Jurkat, Clone E6-1 (cell line): Measurements from ENCODE around the gene SPAG17.

Source experiments
- DNase-seq: peaks from one replicate; pipeline ENCODE4 v3.0.0-alpha.2; 2011; ENCODE audit warnings: low read depth, low spot score
- H3K4me3 ChIP-seq: 2 replicates; pipeline ENCODE4 v1.5.1; 2011; ENCODE audit warnings: mild to moderate bottlenecking, low read length, control low read depth, moderate library complexity

The SPAG17 gene

GRCh38 chr1:118128761-118129160, 56.3 kb downstream of the SPAG17 start:
- DNase-seq: no peak

GRCh38 chr1:118124064-118124463, 61.0 kb downstream of the SPAG17 start:
- no peak for DNase-seq
- H3K4me3 ChIP-seq: no peak overlapping the region

More at GRCh38 chr1:118128761-118129160, 56.3 kb downstream of the SPAG17 start:
- no peak overlapping the region for H3K4me3 ChIP-seq

GRCh38 chr1:118123116-118123839, 61.8 kb downstream of the SPAG17 start:
- DNase-seq: no peak

GRCh38 chr1:118122234-118123004, 62.6 kb downstream of the SPAG17 start:
- DNase-seq: no peak
- no peak overlapping the region for H3K4me3 ChIP-seq

More at GRCh38 chr1:118123116-118123839, 61.8 kb downstream of the SPAG17 start:
- no peak overlapping the region for H3K4me3 ChIP-seq

GRCh38 chr1:118118873-118119463, 66.1 kb downstream of the SPAG17 start:
- H3K4me3 ChIP-seq: no peak overlapping the region
- no peak for DNase-seq

- no peak overlapping the region for H3K4me3 ChIP-seq
- DNase-seq: no peak
Observed at GRCh38 chr1:118118469-118118868, 66.6 kb downstream of the SPAG17 start.

- no peak for DNase-seq
- H3K4me3 ChIP-seq: no peak overlapping the region
Observed at GRCh38 chr1:118117521-118117920, 67.5 kb downstream of the SPAG17 start.

- DNase-seq: no peak
Observed at GRCh38 chr1:118116909-118117308, 68.1 kb downstream of the SPAG17 start.

GRCh38 chr1:118116401-118116800, 68.6 kb downstream of the SPAG17 start:
- no peak overlapping the region for H3K4me3 ChIP-seq
- no peak for DNase-seq

More at GRCh38 chr1:118116909-118117308, 68.1 kb downstream of the SPAG17 start:
- no peak overlapping the region for H3K4me3 ChIP-seq

GRCh38 chr1:118115567-118116295, 69.3 kb downstream of the SPAG17 start:
- DNase-seq: no peak
- no peak overlapping the region for H3K4me3 ChIP-seq

GRCh38 chr1:118113261-118113660, 71.8 kb downstream of the SPAG17 start:
- no peak for DNase-seq
- no peak overlapping the region for H3K4me3 ChIP-seq

GRCh38 chr1:118110580-118110979, 74.4 kb downstream of the SPAG17 start:
- no peak for DNase-seq
- no peak overlapping the region for H3K4me3 ChIP-seq

- no peak overlapping the region for H3K4me3 ChIP-seq
- no peak for DNase-seq
Observed at GRCh38 chr1:118104951-118105350, 80.1 kb downstream of the SPAG17 start.

GRCh38 chr1:118102445-118102844, 82.6 kb downstream of the SPAG17 start:
- no peak overlapping the region for H3K4me3 ChIP-seq
- no peak for DNase-seq

GRCh38 chr1:118101999-118102398, 83.0 kb downstream of the SPAG17 start:
- DNase-seq: no peak
- H3K4me3 ChIP-seq: no peak overlapping the region

- H3K4me3 ChIP-seq: no peak overlapping the region
- DNase-seq: no peak
Observed at GRCh38 chr1:118101515-118101844, 83.5 kb downstream of the SPAG17 start.

- no peak for DNase-seq
- H3K4me3 ChIP-seq: no peak overlapping the region
Observed at GRCh38 chr1:118100686-118101514, 84.1 kb downstream of the SPAG17 start.

GRCh38 chr1:118099686-118100085, 85.3 kb downstream of the SPAG17 start:
- H3K4me3 ChIP-seq: no peak overlapping the region
- DNase-seq: no peak
